NOMO-1 treated with dmso at 0.1 percent for 144 hours (cell line): ENCODE results near the gene CCDC116.
A peak's percentile ranks its signal among the peaks of the same experiment; 100 is the strongest.
"Not testable (repeated sequence)": the region's sequence is repeated elsewhere in the genome, so short reads cannot be mapped to it uniquely, and the experiment has no call there.

Source experiments
- DNase-seq: peaks from one replicate; lab custom pipeline; 2025; ENCODE audit not compliant: unreplicated experiment; lab: John Stamatoyannopoulos, UW

The CCDC116 gene

DNA sequence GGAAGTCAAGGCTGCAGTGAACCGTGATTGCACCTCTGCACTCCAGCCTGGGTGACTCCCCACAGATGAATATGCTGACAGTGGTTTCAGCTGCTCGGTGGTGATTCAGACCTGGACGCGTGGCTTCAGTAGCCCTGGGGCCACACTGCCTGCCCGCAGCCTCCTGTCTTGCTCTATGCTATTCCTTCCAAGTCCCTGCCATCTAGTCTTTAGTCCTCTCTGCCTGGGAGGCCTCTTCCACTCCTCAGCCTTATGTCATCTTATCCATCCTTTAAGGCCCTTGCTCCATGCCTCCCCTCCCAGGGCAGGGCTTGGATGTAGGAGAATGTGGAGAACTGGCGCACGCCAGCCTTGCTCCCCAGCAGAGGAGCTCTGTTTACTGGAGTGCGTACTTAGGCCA is 25.8 kb upstream of the CCDC116 start:
- no peak for DNase-seq

DNA sequence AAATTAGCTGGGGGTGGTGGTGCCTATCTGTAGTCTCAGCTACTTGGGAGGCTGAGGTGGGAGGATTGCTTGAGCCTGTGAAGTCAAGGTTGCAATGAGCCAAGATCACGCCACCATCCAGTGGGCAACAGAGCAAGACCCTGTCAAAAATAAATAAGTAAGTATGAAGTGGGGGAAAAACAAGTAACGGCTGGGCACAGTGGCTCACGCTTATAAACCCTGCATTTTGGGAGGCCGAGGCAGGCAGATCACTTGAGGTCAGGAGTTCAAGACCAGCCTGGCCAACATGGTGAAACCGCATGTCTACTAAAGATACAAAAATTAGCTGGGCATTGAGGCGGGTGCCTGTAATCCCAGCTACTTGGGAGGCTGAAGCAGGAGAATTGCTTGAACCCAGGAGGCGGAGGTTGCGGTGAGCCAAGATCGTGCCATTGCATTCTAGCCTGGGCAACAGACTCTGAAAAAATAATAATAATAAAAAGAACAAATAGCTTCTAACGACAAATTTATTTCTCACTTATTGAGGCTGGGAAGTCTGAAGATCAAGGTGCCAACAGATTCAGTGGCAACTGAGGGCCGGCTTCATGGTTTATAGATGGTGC is 22.9 kb upstream of the CCDC116 start:
- not testable (repeated sequence) for DNase-seq

DNA sequence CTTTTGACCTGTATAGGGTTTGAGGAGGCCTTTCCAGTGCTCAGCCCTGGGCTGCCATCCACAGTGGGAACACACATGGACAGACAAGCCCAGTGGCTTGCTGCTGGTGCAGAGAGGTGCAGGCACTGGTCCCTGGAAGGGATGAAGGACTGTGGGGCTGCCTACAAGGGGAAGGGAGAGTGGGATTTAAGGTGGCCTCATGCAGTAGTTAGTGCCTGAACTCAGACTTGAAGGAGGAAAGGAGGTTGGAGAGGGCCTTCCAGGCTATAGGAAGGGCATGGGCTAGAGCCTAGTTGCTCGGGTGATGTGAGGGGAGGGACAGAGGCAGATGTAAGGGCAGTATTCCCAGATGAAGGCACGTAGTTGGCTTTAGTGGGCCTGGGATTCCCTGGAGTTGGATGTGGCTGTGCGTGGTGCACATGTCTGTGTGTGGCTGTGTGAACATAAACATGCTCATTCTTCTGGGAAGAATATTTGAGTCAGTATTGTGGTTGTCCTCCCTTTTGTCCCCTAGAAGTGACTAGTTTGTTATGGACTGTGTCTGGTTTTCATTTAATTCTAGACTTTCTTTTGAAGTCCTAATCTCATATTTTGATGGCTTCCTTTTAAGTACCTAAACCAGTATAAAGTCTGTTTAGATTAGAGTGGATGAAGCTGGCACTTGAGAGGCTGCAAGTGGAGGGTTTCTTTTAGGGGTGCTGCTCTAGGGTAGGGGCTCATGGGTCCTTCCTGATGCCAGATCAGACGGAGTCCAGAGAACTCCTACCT is 21.2 kb upstream of the CCDC116 start:
- no peak for DNase-seq

DNA sequence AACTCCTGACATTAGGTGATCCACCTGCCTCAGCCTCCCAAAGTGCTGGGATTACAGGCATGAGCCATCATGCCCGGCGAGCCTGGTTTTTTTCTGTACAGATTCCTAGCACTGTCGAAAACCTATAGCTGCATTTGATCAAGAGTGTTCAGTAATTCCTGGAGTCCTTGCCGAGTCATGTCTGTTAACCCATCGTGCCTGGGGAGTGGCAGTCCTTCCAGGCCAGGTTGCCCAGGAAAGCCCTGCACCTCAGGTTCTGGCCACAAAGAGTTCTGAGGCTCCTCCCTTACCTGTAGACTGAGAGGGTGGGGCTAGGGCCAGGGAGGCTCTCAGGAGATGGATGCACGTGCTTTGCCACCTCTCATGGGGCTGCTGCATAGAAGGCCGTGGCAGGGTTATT is 19.7 kb upstream of the CCDC116 start:
- DNase-seq: no peak

DNA sequence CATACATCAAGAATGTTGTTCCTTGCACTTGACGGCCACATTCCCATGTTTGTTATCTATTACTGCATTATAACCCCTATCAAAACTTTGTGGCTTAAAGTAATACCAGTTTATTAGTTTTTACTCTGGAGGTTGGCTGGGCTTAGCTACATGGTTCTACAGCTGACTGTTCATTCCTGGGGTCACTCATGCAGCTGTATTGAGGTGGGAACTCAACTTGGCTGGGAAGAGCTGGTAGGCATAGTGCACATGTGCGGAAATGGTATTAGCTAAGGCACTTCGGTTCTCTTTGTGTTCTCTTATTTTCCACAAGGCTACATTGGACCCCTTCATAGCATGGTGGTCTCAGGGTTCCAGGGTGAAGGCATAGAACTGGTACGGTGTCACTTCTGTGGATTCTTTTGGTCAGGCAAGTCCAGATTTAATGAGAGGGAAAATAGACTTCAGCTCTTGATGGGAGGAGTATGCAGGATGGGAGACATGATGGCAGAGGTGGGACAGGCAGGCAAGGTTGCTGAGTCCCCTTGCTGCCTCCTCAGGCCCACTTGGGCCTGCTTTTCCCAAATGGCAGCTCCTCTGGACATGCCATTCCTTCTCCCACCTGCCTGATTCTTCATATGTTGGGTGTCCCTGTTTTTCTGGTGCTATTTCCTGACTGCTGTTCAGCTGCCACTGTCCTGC is 18.9 kb upstream of the CCDC116 start:
- DNase-seq: no peak

DNA sequence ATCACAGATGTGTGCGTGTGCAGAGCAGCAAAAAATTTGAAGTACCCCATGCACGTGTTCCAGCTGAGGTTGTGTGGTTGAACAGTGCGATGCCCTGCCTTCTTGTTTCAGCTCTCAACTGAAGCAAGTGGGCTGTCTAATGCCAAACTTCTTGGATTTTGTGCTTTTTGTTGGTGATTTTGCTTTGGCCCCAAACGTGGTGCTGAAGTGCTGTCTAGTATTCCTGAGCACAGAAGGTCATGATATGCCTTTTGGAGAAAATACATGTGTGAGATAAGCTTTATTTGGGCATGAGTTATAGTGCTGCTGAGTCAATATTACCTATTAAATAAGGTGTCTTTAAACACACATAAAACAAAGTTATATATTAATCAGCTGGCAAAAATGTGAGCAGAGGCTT is 16.8 kb upstream of the CCDC116 start:
- no peak for DNase-seq

DNA sequence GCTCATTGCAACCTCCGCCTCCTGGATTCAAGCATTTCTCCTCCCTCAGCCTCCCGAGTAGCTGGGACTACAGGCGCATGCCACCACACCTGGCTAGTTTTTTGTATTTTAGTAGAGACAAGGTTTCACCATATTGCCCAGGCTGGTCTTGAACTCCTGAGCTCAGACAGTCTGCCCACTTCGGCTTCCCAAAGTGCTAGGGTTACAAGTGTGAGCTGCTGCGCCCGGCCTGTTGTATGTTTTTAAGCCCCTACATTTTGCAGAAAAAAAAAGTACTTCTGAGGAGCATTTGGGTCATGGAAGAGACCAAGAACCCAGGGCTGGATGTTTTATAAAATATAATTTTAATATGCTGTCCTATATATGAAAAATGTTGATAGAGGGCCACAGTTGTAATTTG is 15.2 kb upstream of the CCDC116 start:
- not testable (repeated sequence) for DNase-seq

DNA sequence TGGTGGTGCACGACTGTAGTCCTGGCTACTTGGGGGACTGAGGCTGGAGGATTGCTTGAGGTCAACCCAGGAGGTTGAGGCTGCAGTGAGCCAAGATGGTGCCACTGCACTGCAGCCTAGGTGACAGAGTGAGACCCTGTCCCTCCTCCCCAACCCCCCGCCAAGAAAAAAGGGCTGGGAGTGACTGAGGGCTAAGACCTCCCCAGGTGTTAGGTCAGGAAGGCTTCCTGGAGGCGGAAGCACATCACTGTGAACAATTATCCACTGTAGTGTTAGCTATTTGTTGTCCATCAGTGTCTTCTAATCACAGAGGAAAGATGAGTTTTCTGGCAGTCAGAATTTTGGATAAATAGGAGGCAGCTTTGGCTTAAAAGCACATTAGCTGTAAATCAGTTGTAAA is 11.5 kb upstream of the CCDC116 start:
- DNase-seq: no peak

DNA sequence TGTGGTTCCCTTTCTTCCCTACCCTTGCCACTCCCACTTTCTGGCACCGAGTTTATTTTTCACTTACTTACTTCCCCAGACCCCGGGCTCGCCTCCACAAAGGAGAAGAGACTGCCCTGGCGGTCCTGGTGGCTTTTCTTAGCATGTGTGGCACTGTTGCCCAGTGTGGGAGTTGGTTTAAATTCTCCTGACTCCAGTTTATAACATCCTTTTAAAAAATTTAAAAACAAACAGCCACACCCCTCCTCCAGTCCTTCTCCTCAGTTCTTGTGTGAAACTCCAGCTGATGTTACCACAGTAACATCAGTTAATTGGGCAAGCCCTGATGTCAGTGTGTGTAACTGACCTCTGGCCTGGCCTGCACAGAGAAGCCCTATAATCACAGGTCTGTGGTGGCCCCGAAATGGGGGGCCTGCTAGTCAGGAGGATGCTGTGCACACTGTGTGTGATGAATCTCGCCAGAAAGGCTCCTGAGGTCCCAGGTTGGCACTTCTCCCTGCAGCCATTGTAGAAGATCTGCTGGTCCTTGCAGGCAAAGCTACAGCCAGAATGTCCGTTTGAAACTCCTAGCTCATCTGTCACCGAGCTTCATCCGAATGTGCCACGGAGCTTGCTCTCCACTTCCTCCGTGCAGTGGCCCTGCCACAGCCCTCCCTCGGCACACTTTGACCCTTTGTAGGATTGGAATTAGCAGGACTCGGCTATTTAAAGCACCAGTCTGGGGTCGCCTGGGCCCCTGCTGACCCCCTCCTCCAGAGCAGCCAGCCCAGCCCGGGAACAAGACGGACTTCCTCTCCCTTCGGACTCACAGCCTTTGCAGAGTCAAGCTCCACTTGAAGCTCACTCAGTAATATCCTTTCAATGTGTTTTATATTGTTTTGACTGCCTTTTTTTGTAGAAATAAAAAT is 10.3 kb upstream of the CCDC116 start:
- DNase-seq: peak; percentile 21

DNA sequence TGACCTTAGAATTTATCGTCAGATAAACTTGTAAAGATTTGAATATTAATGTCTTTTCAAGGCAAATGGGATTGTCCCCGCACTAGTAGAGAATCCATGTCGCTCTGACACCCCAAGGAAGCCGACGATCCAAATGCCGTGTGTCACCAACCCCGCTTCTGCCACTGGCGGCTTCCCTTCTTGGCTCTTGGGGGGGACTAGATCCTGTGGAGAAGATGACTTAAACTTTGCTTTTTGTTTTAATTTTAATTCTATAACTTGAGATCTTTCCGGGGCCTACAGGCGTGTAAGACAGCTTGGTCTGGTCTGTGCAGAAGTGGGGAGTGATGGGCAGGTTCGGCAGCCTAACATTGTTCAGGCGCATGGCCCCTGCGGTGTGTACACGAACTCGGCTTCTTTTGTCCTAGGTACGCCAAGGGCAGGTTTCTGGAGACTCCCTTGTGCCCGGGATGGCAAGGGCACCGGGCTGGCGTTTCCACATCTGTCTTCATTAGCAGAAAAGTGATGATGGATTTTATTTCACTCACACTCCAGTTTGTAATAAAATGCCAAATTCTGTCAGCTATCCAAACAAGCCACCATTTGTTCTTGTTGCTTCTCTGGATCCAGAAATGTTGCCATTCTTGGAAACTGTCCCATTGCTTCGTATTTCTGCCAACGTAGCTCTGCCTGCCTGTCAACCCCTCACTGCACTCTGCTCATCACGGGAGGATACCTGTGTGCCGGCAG is 9.5 kb upstream of the CCDC116 start:
- no peak for DNase-seq

DNA sequence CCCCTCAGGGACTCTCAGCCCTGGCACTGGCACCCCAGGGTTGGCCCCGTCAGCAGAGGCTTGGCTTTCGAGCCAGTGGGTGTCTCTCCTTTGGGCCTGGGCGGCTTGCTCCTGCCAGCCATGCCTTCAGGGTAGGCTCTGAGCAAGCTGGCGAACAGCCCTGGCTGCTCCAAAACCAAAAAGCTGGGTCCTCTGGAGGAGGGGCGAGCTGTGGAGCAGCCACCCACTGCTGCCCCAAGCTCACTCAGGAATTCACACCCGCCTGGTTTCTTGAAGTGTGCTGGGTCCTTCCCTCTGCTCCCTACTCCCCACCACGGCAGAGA is 9.0 kb upstream of the CCDC116 start:
- DNase-seq: no peak

DNA sequence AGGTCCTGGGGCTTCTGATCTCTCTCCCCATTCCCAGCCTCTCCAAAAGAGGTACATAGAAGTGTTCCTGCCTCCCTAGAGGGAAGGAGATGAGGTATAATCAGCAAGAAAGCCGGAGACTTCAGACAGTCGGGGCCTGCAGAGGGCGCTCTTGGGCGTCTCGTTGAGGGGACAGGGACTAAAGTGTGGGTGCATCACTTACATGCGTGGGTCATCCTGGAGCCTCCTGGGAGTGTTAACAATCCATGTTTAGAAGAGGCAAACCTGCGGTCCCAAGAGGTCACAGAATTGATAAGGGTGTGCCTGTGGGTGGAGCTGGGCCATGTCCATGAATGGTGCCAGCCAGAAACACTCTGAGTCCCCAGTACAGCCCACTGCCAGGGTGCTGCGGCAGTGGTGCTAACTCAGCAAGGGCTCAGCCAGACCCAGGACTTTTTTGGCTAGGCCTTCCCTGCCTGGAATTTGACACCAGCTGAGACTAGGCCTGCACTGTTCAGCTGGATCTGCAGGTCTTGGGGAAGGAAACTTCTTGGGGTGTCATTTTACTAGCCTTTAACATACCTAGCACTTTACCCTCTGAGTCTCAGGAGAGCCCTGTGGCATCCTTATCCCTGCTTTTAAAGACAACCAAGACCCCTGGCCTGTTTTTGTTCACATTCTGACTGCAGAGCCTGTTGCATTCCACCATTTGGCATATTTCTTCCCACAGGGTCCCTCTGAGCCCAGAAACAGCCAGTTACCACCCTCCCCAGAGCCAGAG is 8.3 kb upstream of the CCDC116 start:
- no peak for DNase-seq

DNA sequence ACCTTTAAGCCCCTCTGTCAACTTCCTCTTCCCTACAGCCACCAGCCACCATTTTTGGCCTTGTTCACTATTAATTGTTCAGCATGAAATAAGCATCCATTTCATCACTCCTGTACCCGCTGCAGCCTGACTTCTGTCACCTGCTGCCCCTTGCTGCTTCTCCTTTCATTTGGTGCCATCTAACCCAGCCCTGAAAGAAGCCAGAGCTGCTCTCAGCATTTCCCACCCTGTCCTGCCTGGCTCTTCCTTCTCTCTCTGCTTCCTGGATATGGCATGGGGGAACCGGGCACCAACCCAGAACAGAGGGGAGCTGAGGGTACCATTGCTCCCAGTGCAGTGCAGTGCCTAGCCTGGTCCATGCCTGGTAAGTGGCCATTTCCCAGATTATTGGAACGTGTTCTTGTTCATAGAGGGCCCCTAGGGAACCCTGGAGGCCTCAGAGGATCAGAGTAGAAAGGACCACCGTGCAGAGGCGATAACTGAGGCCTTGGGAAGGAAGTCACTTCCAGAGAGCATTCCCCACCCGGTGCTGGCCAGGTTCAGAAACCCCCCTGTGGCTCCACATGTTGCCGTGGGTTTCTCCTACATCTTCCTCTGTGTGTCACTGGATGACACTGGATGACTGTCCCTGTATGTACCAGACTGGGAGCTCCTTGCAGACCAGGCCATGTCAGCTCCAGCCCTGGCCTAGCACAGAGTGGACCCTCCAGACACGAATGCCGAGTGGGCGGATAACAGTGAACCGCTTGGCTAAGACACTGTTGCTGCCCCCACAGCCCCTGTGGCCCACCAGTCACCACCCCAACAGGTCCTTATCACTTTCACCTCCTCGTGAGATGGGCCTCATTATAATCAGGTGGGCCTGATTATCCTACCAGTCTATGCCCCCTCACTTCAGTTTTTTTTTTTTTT is 7.4 kb upstream of the CCDC116 start:
- peak; percentile 45 for DNase-seq

DNA sequence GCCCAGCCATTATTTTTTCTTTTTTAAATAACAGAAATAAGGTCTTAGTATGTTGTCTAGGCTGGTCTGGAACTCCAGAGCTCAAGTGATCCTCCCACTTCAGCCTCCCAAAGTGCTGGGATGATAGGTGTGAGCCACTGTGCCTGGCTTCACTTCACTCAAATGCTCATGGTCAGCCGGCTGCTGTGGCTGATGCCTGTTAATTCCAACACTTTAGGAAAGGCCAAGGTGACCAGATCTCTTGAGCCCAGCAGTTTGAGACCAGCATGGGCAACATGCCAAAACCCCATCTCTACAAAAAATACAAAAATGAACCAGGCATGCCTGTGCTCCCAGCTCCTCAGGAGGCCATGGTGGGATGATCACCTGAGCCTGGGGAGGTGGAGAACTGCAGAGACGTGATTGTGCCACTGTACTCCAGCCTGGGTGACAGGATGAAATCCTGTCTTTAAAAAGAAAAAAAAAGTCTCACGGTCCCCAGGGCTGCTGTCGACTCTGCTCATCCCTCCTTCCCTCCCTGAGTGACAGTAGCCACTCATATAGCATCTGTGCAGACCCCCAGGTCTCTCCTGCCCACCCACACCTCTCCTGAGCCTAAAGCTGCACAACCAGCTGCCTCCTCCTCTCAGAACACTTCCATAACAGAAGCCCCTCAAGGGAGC is 6.4 kb upstream of the CCDC116 start:
- no peak for DNase-seq

DNA sequence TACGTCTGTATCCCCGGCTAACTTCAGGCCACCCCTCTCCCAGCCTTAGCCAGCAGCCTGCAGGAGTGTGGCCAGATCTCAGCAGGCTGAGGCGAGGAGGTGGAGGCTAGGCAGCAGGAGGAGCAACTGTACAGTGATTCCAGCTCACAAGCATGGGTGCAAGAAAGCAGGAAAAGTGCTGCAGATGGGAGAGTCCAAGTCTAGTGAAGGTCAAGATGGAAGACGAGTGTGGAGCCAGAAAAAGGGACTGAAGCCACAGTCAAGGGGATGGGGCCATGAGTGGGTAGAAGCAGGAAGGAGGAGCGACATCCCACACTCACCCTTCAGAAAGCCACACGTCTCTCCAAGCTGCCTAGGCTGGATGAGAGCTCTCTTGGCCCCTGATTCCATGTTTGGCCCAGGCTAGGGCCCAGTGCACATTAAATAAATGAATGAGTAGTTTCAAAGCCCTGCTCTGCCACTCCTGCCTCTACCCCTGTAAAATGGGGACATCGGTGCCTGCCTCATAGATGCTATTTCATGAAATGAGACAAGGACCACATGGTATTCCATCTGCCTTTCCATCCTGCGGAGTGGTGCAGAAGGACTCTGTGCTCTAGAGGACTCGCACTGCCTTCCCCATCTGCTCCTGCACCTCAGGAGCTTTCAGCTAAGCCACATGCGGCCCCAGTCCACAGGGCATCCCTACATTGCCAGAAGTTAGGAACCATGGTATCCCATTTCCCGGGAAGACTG is 5.7 kb upstream of the CCDC116 start:
- DNase-seq: no peak

DNA sequence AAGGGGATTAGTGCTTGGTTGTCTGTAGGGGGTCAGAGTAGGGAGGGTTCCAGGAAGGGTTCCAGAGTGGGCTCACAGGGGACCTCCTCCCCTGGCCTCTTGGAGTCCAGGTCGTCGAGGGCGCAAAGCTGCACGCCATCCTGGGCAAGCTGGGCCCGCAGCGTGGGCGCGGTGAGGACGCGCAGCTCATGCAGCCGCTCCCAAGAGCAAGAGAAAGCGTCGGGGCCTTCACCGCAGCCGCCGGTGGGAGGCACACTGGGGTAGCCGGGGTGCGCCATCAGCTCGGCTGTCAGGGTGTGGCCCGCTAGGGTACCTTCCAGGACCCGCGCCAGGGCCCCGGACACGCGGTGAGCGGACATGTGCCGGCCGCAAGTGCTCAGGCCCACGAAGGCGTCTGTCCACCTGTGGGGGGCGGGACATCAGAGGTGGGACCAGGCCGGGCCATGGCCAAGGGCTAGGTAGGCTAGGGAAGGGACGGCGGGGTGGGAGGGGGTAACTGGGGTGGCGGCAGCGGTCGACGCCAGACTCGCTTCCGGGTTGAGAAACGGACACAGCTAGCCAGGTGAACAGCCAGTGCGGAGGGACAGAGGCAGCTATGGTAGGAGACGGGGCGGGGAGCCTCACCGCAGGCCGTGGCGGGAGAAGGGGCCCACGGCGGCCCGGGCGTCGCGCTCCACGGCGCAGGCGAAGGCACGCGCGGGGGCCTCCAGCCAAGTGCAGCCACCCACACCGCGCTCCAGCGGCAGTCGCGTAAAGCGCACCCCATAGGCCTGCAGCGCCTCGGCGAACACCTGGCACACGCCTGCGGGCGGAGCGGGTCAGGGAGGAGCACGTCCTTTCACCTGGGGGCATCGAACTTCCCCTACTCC is 3.9 kb upstream of the CCDC116 start:
- no peak for DNase-seq
